Measurements from ENCODE around the gene HCRTR1.
A peak's percentile ranks its signal among the peaks of the same experiment; 100 is the strongest.

HCRTR1 gene

GRCh38 chr1:31625561-31626222 lies 8.2 kb downstream of the HCRTR1 start:
- no peak for DNase-seq (ENCODE audit: low spot score)

DNA sequence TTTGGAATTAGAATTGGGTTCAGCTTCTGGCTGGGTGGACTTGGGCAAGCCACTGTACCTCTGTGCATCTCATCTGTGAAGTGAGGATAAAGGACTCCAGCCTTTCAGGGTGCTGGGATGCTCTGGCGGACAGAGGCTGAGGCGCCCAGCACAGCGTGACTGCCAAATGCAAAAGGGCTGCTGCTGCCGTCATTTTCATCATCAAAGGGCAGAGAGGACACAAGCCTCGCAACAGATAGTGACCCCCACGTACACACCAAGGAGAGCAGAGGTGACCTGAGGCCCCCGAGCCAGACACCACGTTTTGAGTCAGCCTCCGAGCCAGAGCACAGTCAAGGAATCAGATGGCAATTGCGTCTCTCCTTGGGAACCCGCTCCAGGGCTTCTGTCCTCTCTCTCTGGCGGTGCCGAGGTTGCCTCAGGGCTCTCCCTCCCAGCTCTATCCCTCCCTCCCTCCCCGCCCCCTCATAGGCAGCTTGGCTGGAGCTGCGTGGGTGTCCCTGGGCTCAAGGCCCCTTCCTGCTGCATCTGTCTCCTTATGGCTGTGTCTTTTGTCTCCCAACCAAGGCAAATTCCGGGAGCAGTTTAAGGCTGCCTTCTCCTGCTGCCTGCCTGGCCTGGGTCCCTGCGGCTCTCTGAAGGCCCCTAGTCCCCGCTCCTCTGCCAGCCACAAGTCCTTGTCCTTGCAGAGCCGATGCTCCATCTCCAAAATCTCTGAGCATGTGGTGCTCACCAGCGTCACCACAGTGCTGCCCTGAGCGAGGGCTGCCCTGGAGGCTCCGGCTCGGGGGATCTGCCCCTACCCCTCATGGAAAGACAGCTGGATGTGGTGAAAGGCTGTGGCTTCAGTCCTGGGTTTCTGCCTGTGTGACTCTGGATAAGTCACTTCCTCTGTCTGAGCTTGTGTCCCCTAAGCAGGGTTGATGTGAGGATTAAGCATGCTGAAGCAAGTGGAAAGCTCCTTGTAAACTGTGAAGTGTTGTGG lies 9.0 kb downstream of the HCRTR1 start:
- no peak for FAIRE-seq

More at GRCh38 chr1:31625561-31626222, 8.2 kb downstream of the HCRTR1 start:
- FAIRE-seq, result no peak

GRCh38 chr1:31627301-31627929 lies 9.9 kb downstream of the HCRTR1 start:
- FAIRE-seq (no peak), DNase-seq (ENCODE audit: low spot score) (no peak)

More for the DNA sequence above, 9.0 kb downstream of the HCRTR1 start:
- DNase-seq (ENCODE audit: low spot score), result no peak

DNA sequence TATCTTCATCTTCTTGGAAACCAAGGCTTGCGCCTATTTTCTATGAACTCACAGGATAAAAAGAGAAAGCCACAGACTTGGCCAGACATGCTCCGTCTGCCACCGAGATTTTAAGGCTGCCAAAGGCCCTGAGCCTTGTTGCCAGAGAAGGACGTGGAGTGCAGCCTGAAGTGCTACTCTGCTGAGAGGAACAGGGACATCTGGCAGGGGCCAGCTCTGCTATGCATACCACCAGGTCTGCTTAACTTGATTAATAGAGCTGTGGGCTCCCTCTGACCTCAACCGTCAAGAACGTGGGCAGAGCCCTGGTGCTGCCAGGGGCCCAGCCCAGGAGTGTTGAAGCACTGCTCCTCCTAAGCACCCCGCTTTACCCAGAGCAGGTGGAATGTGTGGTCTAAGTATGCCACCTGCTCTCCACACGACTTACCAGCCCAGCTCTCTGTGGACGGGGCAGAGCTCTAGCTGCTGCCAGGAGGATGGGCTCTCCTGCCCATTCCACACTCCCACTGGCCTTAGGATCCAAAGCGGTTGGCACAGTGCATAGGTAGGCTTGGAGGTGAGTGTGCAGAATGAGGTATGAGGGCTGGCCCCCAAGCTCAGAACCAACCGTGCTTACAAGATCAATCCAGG lies 10.6 kb downstream of the HCRTR1 start:
- FAIRE-seq (no peak), DNase-seq (ENCODE audit: low spot score) (no peak)

GRCh38 chr1:31628931-31629556 lies 11.6 kb downstream of the HCRTR1 start:
- DNase-seq (ENCODE audit: low spot score), result no peak
- no peak for FAIRE-seq

GRCh38 chr1:31632649-31633048 lies 15.2 kb downstream of the HCRTR1 start:
- FAIRE-seq (no peak), DNase-seq (ENCODE audit: low spot score) (no peak)

DNA sequence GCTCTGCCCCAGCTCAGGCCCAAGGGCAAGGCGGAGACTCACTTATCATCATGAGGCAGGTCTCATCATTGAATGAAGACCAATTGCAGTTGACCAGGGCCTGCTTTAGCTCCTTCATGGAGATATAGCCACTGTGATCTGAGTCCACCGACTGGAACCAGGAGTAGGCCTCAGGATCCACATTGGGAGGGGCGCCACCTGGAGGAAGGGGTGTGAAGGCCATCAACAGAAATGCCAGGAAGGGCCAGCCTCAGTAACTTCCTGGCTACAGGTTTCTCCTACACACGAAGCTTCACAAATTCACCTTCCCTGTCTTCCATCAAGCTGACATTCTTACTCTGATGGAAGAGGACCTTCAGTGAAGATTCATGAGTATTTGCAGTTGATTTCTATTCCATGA lies 15.6 kb downstream of the HCRTR1 start:
- no peak for FAIRE-seq

DNA sequence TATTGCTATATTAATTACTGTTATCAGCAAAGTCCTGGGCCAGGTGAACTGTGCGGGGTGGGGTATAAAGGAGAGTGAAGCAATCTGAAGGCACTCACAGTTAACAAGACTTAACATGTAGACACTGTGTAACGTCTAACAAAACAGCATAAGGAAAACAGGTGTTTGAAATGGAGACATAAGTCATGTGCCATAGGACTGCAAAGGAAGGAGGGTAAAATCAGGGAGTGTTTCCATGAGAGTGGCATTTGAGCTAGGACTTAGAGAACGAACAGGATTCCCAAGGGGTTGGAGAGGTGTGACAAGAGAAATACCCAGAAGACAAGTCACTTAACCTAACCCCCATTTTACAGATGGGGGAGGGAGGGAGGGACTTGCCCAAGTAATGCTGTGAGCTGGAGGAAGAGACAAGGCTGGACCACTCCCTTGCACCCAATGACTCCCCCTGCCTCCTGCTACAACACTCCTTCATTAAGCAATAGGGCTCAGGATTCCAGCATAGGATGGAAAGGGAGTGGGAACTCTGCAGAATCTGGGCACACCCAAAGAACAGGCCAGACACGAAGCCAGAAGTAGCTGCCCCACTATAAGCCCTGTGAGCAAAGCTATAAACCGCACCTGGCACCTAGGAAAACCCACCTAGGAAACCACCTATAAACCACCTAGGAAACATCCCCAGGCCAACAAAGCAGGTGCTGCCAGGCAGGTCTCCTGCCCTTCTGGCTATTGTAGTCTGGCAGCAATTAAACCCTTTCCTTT lies 20.6 kb downstream of the HCRTR1 start:
- no peak for DNase-seq (ENCODE audit: low spot score)
- no peak for FAIRE-seq

More for the DNA sequence above, 15.6 kb downstream of the HCRTR1 start:
- peak; percentile 40 for DNase-seq (ENCODE audit: low spot score)

GRCh38 chr1:31639543-31639942 lies 22.1 kb downstream of the HCRTR1 start:
- no peak for FAIRE-seq
- DNase-seq (ENCODE audit: low spot score), result no peak

DNA sequence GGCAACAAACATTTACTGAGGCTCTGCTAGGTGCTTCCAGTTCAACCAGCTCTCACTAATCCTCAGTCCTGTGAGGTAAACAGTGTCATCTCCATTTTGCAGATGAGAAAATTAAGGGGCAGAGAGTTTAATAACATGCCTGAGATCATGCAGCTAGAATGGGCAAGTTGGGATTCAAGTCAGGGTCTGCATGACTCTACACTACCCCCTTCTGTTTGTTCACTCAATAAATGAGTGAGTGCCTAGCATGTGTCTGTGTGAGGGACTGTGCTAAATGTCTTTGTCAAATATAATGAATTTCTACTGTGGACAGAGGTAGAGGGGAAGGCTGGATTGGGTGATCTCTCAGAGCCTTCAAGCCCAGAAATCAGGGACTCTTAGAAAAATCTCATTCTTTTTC lies 22.7 kb downstream of the HCRTR1 start:
- DNase-seq (ENCODE audit: low spot score) (no peak), FAIRE-seq (no peak)

DNA sequence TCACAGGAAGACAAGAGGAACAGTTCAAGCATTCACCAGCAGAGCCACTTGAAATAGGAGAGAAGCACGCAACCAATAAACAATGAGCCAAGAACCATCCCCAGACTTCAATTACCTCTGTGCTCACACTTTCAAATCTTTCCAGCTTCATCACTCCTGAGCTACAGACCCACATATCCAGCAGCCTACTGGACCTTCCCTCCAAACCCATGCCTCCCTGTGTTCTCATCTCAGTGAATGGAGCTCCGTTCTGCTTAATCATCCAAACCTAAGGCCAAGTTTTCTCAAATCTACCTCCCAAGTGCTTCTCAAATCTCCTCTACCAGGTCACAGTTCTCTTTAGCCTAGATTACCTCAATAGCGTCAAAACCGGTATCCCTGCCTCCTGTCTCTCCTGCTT lies 23.5 kb downstream of the HCRTR1 start:
- FAIRE-seq (no peak), DNase-seq (ENCODE audit: low spot score) (no peak)

DNA sequence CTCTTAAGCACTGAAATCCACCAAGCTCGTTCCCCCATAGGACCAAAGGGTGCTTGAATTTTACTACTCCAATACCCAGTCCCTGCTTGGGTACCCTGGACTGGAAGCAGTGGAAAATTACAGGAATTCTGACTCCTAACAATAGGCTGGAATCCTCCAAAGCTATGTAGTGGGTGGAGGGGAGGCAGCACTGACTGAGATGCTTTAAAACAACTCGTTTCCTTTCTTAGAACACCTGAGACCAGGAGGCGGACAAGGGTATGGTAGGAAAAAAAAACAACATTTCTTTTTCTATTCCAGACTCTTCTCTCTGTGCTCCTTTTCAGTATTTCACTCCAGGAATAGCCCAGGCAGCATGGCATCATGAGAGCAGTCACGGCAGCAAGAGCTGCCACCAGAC lies 24.9 kb downstream of the HCRTR1 start:
- FAIRE-seq, result no peak
- DNase-seq (ENCODE audit: low spot score), result no peak

GRCh38 chr1:31642897-31643296 lies 25.4 kb downstream of the HCRTR1 start:
- no peak for FAIRE-seq

GRCh38 chr1:31643976-31644559 lies 26.6 kb downstream of the HCRTR1 start:
- DNase-seq (ENCODE audit: low spot score) (no peak), FAIRE-seq (no peak)

More at GRCh38 chr1:31642897-31643296, 25.4 kb downstream of the HCRTR1 start:
- DNase-seq (ENCODE audit: low spot score), result no peak

GRCh38 chr1:31644560-31645273 lies 27.2 kb downstream of the HCRTR1 start, which contains the start of gene PEF1:
PEF1 (minus strand) TSS chr1:31644876; CDS start chr1:31644864, 12 bp downstream.
- DNase-seq (ENCODE audit: low spot score) (peak; percentile 100), FAIRE-seq (peak; percentile 96)

DNA sequence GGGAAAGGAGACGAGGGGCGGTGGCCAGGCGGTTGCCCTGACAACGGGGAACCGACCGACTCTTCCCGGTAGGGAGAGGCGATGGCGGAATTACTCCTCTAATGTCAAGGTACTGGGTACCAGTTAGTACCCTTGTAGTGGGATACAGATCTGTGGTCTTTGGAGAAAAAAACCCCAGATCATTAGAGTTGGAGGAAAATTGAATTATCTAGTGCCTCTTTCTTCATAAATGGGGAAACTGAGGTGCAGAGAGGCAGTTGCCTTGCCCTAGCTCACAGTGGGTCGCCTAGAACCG lies 27.7 kb downstream of the HCRTR1 start:
- no peak for FAIRE-seq
- DNase-seq (ENCODE audit: low spot score), result no peak

DNA sequence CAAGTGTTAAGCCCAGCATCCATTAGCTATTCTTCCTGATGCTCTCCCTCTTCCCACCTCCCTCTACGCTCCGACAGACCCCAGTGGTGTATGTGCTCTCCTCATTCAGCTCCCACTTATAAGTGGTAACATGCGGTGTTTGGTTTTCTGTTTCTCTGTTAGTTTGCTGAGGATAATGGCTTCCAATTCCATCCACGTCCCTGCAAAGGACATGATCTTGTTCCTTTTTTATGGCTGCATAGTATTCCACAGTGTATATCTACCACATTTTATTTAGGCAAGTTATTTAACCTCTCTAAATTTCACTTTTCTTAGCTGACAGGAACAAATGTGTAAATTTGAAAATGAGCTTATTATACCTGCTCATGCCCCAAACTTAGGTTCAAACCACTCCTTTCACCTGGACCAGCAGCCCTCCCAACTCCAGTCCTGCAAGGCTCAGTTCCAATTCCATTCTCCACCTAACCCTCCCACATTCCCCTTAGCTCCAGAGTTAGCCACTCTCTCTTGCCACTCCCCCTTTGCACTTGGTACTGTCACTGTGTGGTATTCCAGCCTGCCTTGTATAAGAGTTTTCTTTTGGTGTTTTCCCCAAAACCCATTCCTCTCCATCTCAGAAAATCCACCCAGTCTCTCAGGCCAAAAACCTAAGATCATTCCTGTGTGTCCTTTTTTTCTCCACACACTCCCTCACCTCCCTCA lies 28.9 kb downstream of the HCRTR1 start:
- DNase-seq (ENCODE audit: low spot score) (no peak), FAIRE-seq (no peak)

GRCh38 chr1:31647106-31647505 lies 29.6 kb downstream of the HCRTR1 start:
- FAIRE-seq, result no peak
- no peak for DNase-seq (ENCODE audit: low spot score)

DNA sequence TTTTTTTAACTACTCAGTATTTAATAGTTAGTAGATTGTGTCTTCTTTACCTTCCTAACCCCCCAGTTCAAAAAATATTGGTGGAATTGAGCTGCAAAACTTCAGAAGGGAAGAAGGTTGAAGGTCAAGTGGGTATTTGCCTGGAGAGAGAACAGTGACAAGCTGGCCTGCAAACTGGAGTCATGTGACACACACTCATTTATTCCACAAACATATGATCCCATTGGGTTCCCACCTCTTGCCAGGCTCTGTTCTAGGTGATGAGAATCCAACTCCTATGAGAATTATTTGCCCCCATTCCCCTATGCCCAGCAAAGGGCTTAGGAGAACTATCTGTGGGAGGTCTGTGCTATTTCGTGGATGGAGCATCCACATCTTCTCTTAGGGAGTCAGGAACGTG lies 30.7 kb downstream of the HCRTR1 start:
- FAIRE-seq, result no peak
- DNase-seq (ENCODE audit: low spot score), result no peak
